ENCODE measurements around the gene SIK3. TPM values are rescaled to one million over a fixed set of nuclear protein-coding genes. Genes with fewer than 3 reads are reported as not detected.

The SIK3 gene
- total and polyA plus RNA-seq, 2 experiments from 2014 or later: 6.1 to 33.9 TPM

GRCh38 chr11:116861539-116861938 lies 236.7 kb downstream of the SIK3 start (continued):
- TF ChIP-seq STAT1 (IDR thresholded peaks at IDR 0.05; ENCODE audit: unreplicated experiment) (no peak), ZNF331 (CRISPR knock-in tag; IDR thresholded peaks at IDR 0.05; ENCODE audit: low read depth) (no peak)

GRCh38 chr11:116860303-116860702 lies 237.9 kb downstream of the SIK3 start:
- Mint-ChIP-seq H3K9me3 (no peaks in the 10 kb centered on the region), H3K4me1 (no peaks in the 10 kb centered on the region), H3K27me3 (ENCODE audit: insufficient read depth, low read depth, poor library complexity) (peaks cover 2% of the 10 kb centered on the region), H3K27ac (no peak overlapping the region), H3K36me3 (ENCODE audit: low read depth) (peaks cover 29% of the 10 kb centered on the region), H3K4me3 (no peak overlapping the region)
- no peaks in the 10 kb centered on the region for H3K4me1 ChIP-seq (ENCODE audit: insufficient read depth)
- TF ChIP-seq CTCF (conservative IDR thresholded peaks at IDR 0.05; ENCODE audit: low read depth in 2 of 2) (no peak), REST (IDR thresholded peaks at IDR 0.05; ENCODE audit: unreplicated experiment) (no peak), ZNF114 (CRISPR knock-in tag; IDR thresholded peaks at IDR 0.05) (no peak), STAT1 (IDR thresholded peaks at IDR 0.05; ENCODE audit: unreplicated experiment) (no peak)
- H3K79me2 ChIP-seq (replicated peaks; ENCODE audit: insufficient read depth): no peaks in the 10 kb centered on the region
- no peaks in the 10 kb centered on the region for H3K27me3 ChIP-seq (ENCODE audit: insufficient read depth)
- no peak for DNase-seq (ENCODE audit: low spot score)
- no peak overlapping the region for H3K4me3 ChIP-seq
- H3F3A ChIP-seq (replicated peaks; ENCODE audit: low read depth): no peaks in the 10 kb centered on the region
- H2AFZ ChIP-seq: no peak overlapping the region
- H3K9me2 ChIP-seq (ENCODE audit: insufficient read depth): no peaks in the 10 kb centered on the region
- H3K4me2 ChIP-seq: no peak overlapping the region
- peaks cover 11% of the 10 kb centered on the region for H3K36me3 ChIP-seq (ENCODE audit: insufficient read depth)
- no peak for ATAC-seq
- no peak overlapping the region for H3K27ac ChIP-seq (ENCODE audit: low read depth)
- no peaks in the 10 kb centered on the region for H4K20me1 ChIP-seq (replicated peaks; ENCODE audit: insufficient read depth)

GRCh38 chr11:116859175-116859574 lies 239.1 kb downstream of the SIK3 start:
- Mint-ChIP-seq H3K27me3 (ENCODE audit: insufficient read depth, low read depth, poor library complexity) (peaks cover 2% of the 10 kb centered on the region), H3K4me3 (no peak overlapping the region), H3K9me3 (no peaks in the 10 kb centered on the region), H3K36me3 (ENCODE audit: low read depth) (peaks cover 27% of the 10 kb centered on the region), H3K4me1 (no peaks in the 10 kb centered on the region), H3K27ac (no peak overlapping the region)
- Histone ChIP-seq H3K4me3 (no peak overlapping the region), H3K4me2 (no peak overlapping the region), H2AFZ (no peak overlapping the region), H3F3A (replicated peaks; ENCODE audit: low read depth) (no peaks in the 10 kb centered on the region), H3K4me1 (ENCODE audit: insufficient read depth) (no peaks in the 10 kb centered on the region), H4K20me1 (replicated peaks; ENCODE audit: insufficient read depth) (no peaks in the 10 kb centered on the region), H3K79me2 (replicated peaks; ENCODE audit: insufficient read depth) (no peaks in the 10 kb centered on the region), H3K27ac (ENCODE audit: low read depth) (no peak overlapping the region), H3K27me3 (ENCODE audit: insufficient read depth) (no peaks in the 10 kb centered on the region), H3K36me3 (ENCODE audit: insufficient read depth) (peaks cover 14% of the 10 kb centered on the region), H3K9me2 (ENCODE audit: insufficient read depth) (no peaks in the 10 kb centered on the region)
- no peak for DNase-seq (ENCODE audit: low spot score)
- ATAC-seq: no peak
- no peak for TF ChIP-seq ZNF462 (CRISPR knock-in tag; IDR thresholded peaks at IDR 0.05)
- no peak for TF ChIP-seq ZNF114 (CRISPR knock-in tag; IDR thresholded peaks at IDR 0.05)

Measured in GM23338 (cell line).